Stimulated activated CD8-positive, alpha-beta memory T cell treated with anti-CD3 and anti-CD28 coated beads, Interleukin-12 subunit alpha, Interleukin-12 subunit beta, amount 100 ng/mL, for 24 hours (primary cell): ENCODE results near the gene BOC.

ENCODE experiments used
- DNase-seq: peaks from one replicate; pipeline ENCODE4 v3.0.0-alpha.2; 2020; ENCODE audit errors: extremely low read depth

Gene BOC

DNA sequence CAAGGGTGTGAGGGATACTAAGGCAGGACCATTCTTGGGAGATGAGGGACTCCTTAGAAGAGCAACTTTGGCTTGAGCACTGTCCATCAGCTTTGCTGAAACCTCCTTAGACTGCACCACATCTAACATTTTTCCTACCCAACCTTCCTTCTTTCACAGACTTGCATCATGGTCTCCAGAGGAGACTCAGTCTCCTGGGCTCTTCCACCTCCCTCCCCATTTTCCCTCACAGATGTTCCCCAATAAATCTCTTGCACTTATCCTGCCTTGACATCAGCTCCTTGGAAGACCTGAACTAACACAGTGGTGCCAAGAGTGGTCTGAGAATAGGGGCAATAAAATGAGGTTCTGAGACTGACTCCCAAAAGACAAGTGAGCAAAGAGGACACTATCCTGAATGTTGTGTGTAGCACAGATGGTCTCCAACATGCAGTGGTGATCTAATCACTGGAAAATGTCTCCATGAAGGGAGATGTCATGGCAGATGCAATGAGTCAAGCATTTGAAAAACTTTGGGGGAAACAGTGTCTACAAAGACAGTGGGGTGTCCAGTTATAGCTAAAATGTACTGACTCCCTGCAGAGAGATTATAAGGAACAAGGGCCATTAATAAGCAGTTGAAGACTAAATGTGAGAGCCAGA is 26.0 kb upstream of the BOC start:
- no peak for DNase-seq

DNA sequence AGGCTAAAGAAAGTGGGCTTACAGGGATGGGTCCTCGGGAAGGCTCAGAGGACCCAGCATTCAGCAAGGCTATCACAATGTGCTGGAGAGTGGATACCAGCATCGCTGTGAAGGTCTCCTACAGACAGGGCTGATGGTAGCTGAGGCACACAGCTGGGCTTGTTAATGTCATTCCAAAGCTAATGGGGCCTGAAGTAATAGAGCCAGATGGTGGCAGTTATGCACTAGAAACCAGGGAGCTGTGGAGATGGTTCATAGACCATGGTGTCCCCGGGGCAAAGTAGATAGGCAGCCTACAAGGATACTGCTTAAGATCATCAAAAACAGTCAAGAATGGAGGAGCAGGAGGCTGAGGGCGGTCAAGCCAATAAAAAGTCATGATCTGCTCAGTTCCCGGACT is 24.8 kb upstream of the BOC start:
- DNase-seq = no peak

DNA sequence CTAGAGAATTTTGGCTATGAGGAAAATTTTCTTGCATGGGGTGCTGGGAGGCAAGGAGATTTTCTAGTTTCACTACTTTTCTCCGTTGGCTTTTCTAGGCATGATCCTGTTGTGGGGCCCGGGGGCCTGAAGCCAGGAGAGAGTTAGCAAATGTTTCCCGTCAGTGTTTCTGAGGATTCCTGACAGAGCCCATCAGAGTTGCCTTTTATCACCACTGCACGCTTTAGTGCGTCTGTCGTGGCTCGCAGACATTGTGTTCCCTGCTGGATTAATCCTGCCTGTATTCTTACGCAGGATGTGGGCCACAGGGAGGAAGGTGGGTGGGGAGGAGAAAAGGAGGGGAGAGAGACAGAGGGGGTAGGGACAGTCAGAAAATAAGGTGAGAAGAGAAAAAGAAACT is 18.1 kb upstream of the BOC start:
- DNase-seq = no peak

DNA sequence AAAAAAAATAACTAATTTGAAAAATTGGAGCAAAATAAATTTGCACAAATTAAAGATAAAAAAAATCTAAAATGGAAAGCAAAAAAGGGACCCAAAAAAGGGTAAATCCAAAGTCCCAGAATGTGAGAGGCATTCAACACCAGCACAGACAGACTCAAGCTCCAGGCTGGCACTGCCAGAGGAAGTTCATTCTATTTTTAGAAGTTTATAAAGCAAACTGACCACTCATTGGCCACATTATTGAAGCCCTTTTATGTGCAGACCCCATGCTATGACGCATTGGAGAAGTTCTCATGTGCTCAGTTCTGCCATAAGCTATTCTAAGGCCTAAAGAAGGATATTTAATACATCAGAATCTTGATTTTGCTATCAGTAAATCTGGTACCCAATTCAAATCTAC is 17.6 kb upstream of the BOC start:
- DNase-seq = no peak

DNA sequence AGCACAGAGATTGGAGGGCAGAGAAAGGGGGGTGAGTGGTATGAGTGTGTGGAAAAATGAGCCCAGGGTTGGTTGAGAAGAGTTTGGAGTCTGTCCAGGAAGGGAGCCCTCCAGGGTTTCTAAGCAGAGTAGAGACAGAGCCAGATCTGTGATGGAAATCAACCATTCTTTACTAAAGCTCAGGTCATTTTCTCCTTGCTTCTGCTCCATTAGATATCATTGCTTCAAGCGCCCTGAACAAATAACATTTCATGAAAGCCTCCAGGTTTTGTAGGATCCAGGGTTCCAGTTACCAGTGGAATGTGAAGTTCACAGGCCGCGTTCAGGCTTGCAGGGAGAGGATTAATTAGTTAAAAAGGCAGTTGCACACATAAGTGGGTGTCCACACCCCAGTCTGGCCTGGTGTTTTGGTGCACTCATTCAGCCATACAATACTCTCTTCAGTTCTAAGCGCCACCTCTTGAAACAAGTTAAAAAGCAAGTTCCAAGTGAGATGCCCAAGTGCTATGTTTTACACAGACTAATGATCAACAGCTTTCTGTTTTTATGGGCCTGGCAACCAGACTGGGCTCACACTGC is 16.4 kb upstream of the BOC start:
- no peak for DNase-seq

DNA sequence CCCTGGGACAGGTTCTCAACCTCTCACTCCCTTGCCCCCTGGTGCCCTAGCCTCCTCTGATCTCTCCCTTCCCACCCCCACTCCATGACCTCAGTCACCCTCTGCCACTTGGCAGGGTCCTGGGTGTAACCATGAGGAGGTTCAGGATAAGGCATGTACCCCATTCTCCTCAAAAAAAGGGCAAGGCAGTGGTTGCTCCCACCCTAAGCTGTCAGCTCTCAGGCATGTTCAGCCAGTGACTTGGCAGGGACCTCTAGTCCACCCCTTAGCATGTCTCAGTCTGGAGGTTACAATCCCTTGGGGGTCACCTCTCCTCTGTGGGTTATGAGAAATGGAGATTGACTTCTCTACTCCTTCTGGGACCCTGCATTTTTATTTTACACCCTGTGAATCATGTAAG is 11.0 kb upstream of the BOC start:
- DNase-seq = no peak

DNA sequence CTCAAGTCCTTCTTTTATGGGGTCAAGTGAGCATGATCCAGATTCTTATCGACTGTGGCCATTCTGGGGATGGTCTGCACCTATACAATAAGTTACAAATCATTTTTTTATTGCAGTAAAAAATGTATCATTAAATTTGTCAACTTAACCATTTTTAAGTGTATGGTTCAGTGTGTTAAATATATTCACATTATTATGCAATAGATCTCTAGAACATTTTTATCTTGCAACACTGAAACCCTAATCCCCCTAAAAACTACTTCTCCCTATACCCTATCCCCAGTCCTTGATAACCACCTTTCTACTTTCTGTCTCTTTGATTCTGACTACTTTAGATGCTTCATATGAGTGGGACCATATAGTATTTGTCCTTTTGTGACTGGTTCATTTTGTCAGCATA is 10.4 kb upstream of the BOC start:
- DNase-seq = no peak

DNA sequence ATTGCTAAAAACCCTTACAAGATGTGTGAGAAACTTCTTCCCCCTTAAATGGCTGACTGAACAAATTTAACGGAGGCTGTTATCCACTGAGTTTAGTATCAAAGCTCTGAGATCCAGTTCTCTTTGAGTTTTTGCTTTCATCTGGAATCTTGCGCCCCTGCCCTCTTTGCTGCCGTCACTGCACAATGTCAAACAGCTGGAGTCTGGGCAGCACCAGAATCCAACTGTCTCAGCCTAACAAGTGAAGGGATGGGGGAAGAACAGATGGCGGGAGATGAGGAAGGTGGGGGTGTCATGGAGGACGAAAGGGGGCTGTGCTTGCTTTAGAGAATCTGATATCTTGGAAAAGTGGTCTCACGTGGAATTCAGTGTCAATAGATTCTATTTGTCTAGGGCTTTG is 7.0 kb upstream of the BOC start:
- DNase-seq = no peak

DNA sequence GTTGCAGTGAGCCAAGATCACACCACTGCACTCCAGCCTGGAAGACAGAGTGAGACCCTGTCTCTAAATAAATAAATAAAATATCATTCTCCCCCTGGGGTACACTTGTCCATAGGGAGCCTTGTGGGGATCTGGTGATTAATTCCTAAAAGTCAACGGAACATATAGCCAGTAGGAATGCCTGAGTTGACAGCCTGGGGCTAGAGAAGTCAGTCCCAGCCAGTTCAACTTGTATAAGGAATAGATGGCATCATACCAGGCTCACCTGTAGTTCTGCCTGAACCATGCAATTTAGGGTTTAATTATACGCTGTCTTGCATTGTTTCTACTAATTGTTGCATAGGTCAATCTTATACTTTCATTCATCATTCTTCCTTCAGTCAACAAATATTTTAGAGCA is 5.9 kb upstream of the BOC start:
- DNase-seq = no peak

DNA sequence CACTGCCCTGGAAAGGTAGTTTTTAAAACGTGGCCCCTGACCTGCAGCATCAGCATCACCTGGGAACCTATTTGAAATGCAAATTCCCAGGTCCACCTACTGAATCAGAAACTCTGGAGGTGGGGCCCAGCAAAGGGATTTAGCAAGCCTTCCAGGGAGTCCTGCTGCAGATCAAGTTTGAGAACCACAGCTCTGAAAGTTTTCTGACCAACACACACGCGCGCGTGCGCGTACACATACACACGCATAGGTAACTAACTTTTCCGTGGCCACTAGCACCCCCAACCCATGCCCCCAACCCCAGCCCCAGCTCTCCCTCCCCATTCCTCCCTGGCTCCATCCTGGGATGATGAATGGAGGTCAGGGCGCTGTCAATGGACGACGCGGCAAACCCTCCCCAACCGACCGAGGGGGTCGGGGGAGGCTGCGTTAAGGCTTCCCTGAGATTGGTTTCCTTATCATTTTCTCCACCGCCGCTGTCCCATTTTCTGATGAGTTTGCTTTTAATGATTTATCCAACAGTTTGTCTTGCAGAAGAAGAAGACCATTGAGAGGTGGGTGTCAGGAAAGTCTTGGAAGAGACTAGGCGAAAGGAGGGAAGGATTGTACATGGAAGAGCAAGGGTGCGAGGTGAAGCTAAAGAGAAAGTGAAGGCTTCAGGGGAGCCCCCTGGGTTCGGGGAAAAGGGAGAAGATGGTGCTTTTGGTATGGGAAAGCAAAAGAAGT is 590 bp upstream of the BOC start:
- no peak for DNase-seq

DNA sequence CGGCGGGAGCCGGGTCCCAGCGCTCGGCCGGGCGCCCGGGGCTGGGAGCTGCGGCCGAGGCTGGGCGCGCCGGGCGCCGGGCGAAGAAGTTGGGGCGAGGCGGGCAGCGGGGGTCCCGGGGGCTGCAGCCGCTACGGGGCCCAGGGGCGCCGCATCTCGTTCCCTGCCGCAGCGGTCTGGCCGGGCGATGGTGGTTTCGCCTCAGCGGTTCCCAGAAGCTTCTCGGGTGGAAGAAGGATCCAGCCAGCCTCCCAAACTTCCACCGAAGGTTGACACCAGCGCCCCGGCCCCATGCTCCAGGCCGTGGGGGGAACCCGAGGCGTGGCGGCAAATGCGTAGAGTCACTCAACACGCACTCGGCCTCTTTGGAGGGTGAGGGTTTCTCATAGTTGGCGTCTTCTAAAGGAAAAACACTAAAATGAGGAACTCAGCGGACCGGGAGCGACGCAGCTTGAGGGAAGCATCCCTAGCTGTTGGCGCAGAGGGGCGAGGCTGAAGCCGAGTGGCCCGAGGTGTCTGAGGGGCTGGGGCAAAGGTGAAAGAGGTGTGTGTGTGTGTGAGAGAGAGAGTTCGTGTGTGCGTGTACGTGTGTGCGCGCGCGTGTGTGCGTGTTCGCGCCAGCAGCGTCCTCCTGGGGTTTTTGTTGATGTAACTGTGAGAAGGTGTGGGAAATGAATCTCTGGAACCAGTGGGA is 940 bp downstream of the BOC start:
- DNase-seq = no peak

DNA sequence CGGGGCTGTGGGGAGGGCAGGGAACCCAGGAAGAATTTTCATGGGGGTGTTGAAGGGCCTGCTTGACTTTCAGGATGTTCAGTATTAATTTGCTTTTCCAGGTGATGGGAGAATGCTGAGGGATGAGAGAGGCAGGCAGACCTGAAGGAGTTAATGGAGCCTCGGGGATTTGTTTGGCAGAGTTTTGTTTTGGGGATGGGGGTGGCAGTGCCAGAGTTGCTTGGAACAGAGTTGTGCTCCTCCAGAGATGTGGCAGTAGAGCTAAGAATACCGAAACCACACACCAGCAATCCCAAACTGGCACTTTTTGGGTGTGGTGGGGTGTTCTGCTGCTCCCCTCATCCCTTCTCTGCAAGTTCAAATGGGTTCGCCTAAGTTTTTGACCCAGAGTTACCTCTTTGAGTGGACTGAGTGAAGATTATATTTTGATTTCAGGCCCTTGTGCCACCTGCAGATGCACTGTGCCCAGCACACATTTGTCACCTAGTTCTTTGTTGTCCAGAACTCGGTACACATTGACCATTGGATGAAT is 1.6 kb downstream of the BOC start:
- DNase-seq = no peak

DNA sequence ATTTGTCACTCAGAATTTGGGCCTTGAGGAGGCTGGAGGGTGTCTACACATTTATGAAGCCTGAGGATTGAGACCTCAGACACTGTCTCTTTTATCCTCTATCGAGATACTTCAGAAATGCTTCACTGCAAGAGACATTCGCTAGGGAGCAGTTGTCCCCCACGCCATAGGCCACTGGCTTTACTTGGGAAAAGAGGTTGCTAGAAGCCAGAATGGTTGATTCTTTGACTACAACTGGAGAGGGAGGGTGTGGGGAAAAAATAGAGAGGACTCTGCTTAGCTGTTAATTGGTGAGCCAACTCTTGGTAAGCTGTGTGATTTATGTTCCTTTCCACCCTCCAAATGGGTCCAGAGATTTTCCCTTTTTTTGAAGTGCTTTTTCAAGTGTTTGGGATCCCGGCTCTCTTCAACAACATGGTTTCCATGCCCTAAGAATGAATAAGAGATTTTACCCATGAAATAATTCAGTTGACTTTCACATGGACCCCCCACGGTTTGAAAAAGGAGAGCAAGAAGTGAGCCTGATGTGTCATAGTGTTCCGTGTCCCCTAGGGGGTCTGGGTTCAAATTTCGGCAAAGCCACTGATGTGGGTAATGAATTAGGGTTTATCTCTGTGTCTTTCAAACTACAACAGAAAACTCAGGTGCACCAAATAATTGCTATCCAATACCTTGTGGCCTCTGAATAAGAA is 2.7 kb downstream of the BOC start:
- DNase-seq = no peak

DNA sequence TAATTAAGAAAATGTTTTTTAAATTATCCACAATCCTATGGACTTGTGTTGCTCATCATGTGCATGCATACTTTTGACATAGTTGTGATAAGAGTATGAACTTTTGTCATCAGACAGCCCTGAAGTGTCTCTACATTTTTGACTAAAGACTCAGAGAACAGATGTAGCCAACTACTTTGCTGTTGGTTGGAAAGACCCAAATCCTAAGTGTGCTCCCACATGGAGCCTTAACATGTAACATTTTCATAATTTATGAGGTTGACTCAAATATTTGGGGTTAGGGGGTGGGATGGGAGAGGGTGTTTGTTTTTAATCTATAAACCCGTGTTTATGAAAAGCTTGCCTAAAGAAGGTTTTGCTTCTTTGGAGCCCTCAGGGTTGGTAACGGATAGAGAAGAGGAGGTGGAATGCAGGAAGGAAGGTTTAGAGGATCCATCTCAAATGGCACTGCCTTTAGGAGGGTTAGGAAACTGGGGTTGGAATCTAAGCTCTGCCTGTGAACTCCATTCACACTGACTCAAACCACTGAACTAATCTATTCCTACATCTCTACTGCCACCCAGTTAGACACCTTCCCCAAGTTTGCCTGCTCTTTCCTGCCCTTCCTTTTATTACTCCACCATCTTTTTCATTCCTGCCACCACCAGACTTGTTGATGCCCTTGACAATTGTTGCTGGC is 3.7 kb downstream of the BOC start:
- DNase-seq = no peak

DNA sequence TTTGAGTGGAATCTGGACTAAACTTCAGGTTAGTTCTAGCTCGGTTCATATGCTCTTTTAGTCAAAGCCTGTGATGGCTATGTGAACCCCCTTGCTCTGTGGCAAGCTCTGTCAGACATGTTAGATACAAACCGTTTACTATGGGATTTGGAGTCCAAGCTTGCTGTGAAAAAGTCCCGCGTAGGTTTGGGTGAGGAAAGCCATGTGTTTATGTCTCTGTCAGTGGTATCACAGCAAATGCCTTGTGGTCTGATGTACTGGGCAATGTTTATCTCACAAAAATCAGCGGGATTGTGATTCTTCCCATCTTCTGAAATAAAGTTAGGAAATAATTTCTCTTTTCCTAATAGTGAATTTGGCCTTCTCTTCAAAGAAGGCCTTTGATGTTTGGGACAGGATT is 5.0 kb downstream of the BOC start:
- no peak for DNase-seq

DNA sequence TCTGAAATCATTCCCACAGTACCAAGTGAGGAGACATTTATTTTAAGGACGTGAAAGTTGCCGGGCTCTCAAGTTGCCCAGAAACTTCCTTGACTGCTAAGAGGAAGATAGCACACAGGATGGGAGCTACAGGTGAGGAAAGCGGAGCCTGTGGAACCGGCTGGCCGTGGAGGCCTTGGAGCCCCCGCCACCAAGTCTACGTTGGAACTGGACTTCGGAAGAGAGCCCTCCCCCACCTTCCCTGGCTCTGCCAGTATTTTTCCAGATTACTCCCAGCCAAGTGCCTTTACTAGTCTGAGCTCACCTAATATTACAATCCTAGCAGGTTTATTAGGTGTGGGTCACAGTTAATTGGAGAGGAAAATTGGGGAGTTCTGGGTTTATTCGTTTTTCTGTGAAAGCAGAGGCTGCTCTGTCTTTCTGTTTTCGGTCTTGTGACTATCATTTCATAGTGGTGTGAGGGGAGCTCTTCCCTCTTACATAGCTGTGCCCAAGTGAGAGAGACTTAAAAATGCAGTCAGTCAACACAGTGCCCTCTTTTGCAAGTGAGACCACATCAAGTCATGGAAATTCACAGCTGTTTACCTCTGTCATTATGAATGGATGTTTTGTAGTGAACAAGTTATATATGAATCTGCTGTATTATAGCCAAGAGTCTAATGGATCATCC is 6.8 kb downstream of the BOC start:
- no peak for DNase-seq

DNA sequence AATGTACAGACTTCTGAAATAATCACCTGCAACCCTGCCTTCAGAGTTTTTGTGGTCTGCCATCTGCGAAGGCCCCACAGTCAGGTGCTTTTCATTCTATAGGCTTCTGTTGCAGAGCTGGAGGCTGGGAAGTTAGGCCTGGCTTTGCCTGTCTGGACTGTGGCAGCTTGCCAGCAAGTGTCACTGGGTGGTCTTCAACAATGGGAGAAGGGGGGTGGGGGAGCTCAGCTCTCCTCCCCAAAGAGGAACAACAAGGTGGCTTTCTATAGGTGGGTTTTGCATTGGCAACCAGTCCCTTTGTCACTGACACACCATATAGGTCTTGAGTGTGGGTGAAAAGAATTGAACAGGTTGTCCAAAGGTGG is 7.3 kb downstream of the BOC start:
- no peak for DNase-seq

DNA sequence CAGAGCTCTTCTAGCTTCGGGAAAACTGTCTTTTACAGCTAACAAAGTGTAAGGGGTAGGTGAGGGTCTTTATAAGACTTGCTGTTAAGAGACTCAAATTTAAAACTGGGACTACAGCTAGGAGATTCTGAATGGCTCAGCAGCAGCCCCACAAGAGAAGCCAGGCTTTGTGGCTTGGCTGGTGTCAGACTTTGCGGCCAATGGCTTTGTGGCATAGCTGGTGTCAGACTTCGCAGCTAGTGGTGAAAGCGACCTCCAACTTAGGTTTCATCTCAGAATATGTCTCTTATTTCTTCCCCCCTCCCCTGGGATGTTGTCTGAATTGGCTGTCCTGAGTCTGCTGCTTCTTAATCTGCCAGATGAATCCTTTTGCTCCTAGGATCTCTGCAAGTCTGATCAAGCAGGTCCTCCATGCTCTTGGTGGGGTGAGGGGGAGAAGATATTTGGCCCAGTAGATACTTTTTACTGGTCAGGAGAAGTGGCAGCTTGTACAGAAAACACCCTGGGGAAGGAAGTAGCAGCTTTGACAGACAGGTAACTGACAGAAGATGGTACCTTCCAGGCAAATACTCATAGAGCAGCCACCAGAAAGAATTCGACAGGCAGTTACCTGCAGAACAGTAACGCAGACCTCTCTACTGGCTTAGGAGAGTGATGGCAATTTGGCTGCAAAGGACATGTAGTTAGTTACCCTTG is 8.4 kb downstream of the BOC start:
- DNase-seq = no peak

DNA sequence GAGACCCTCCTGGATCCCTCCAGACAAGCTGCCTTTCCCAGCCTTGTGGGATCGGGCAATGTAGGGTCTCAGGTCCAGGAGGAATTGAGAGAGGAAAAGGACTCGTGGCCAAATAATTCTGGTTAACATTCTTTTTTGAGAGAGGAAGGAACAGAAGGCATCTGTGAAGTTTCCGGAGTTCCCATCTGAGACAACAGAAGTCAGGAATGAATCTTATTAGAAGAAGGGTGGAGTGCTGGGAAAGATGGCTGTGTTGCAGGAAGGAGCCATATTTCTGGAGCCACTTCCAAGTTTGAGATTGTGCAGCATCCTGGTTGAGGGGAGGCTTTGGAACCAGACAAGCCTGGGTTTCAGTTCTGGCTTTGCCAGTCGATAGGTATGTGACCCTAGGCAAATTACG is 9.4 kb downstream of the BOC start:
- DNase-seq = no peak

DNA sequence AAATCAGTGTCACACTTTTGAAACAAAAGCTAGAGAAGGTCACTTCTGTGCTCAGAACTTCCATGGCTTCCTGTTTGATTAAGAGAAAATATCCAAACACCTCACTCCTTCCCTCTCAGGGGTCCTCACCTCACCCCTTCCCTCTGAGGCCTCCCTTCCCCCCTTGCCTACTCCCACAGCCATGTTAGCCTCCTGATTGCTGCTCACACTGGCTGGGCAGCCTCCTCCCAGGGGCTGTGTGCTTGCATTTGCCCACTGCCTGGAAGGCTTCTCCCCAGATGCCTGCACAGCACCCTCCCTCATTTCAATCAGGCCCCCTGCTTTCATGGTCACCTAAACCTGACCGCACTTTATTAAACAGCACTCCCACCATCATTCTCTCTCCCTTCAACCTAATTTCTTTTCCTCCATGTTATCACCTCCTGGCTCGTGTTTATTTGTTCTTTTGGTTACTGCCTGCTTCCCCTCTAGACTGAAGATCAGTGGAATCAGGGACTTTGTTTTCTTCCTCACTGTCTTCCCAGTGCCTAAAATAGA is 10.4 kb downstream of the BOC start:
- no peak for DNase-seq
